ENCODE measurements around the gene EGFL7.

The EGFL7 gene

GRCh38 chr9:136666372-136667213, 3.9 kb downstream of the EGFL7 start:
- DNase-seq, result no peak
- H3K27ac ChIP-seq, result no peak overlapping the region
- H3K36me3 ChIP-seq (replicated peaks), result no peaks in the 10 kb centered on the region
- no peaks in the 10 kb centered on the region for H3K27me3 ChIP-seq (replicated peaks)
- in situ Hi-C loops (cut with HindIII; ENCODE audit: low pct_ligation_motif_present, low sequenced_read_pairs), result no loop called here
- H3K4me3 ChIP-seq (ENCODE audit: low read depth, low read length), result no peak overlapping the region
- TF ChIP-seq CTCF (IDR thresholded peaks at IDR 0.05; ENCODE audit: low read depth, low read length, missing control alignments), result no peak

GRCh38 chr9:136667214-136667939, 4.7 kb downstream of the EGFL7 start:
- Histone ChIP-seq H3K4me3 (ENCODE audit: low read depth, low read length) (no peak overlapping the region), H3K27me3 (replicated peaks) (no peaks in the 10 kb centered on the region), H3K36me3 (replicated peaks) (no peaks in the 10 kb centered on the region), H3K27ac (no peak overlapping the region)
- no peak for DNase-seq
- in situ Hi-C loops (cut with HindIII; ENCODE audit: low pct_ligation_motif_present, low sequenced_read_pairs), result no loop called here
- TF ChIP-seq CTCF (IDR thresholded peaks at IDR 0.05; ENCODE audit: low read depth, low read length, missing control alignments), result no peak

- no peak for DNase-seq
- Histone ChIP-seq H3K27me3 (replicated peaks) (no peaks in the 10 kb centered on the region), H3K36me3 (replicated peaks) (no peaks in the 10 kb centered on the region), H3K27ac (no peak overlapping the region), H3K4me3 (ENCODE audit: low read depth, low read length) (no peak overlapping the region)
- in situ Hi-C loops (cut with HindIII; ENCODE audit: low pct_ligation_motif_present, low sequenced_read_pairs), result no loop called here
- no peak for TF ChIP-seq CTCF (IDR thresholded peaks at IDR 0.05; ENCODE audit: low read depth, low read length, missing control alignments)
Measured at GRCh38 chr9:136667940-136668760, 5.4 kb downstream of the EGFL7 start.

- TF ChIP-seq CTCF (IDR thresholded peaks at IDR 0.05; ENCODE audit: low read depth, low read length, missing control alignments), result no peak
- in situ Hi-C loops (cut with HindIII; ENCODE audit: low pct_ligation_motif_present, low sequenced_read_pairs), result no loop called here
- Histone ChIP-seq H3K36me3 (replicated peaks) (no peaks in the 10 kb centered on the region), H3K27me3 (replicated peaks) (no peaks in the 10 kb centered on the region), H3K27ac (no peak overlapping the region), H3K4me3 (ENCODE audit: low read depth, low read length) (no peak overlapping the region)
- DNase-seq, result no peak
Measured at GRCh38 chr9:136668983-136669790, 6.5 kb downstream of the EGFL7 start.

- no peak overlapping the region for H3K4me3 ChIP-seq (ENCODE audit: low read depth, low read length)
- no peaks in the 10 kb centered on the region for H3K36me3 ChIP-seq (replicated peaks)
- no peak overlapping the region for H3K27ac ChIP-seq
- no peak for TF ChIP-seq CTCF (IDR thresholded peaks at IDR 0.05; ENCODE audit: low read depth, low read length, missing control alignments)
- in situ Hi-C loops (cut with HindIII; ENCODE audit: low pct_ligation_motif_present, low sequenced_read_pairs), result no loop called here
- no peak for DNase-seq
- no peaks in the 10 kb centered on the region for H3K27me3 ChIP-seq (replicated peaks)
Measured at GRCh38 chr9:136669791-136670464, 7.2 kb downstream of the EGFL7 start.
